ENCODE data around the gene UBR3. TPM values are rescaled to one million over a fixed set of nuclear protein-coding genes. Genes with fewer than 3 reads are reported as not detected.

Gene UBR3
- total RNA-seq, 2 experiments from 2014 or later, result 13.6 to 15.3 TPM

GRCh38 chr2:170019060-170019805 lies 192.0 kb downstream of the UBR3 start:
- Mint-ChIP-seq H3K27ac (no peak overlapping the region), H3K27me3 (ENCODE audit: low read depth) (no peaks in the 10 kb centered on the region), H3K9me3 (no peaks in the 10 kb centered on the region), H3K4me3 (no peak overlapping the region), H3K36me3 (ENCODE audit: low read depth) (peaks cover 8% of the 10 kb centered on the region), H3K4me1 (ENCODE audit: low read depth) (no peaks in the 10 kb centered on the region)
- CTCF ChIA-PET, result interaction anchor here (0.6 kb wide), 1 partner anchor 254 kb away, joined by 3 read pairs; no protein-coding TSS in a partner anchor
- no peak for DNase-seq
- intact Hi-C loops (cut with micrococcal nuclease), result no loop called here

- no peaks in the 10 kb centered on the region for H3K9me3 Mint-ChIP-seq
- no peak overlapping the region for H3K27ac Mint-ChIP-seq
These were observed 193.5 kb downstream of the UBR3 start for GRCh38 chr2:170020777-170021176.

GRCh38 chr2:170022692-170023091 lies 195.4 kb downstream of the UBR3 start:
- no peak for DNase-seq
- peaks cover 8% of the 10 kb centered on the region for H3K36me3 Mint-ChIP-seq (ENCODE audit: low read depth)
- CTCF ChIA-PET, result no interaction called here

More at GRCh38 chr2:170020777-170021176, 193.5 kb downstream of the UBR3 start:
- Mint-ChIP-seq H3K27me3 (ENCODE audit: low read depth) (no peaks in the 10 kb centered on the region), H3K4me3 (no peak overlapping the region), H3K36me3 (ENCODE audit: low read depth) (peaks cover 8% of the 10 kb centered on the region), H3K4me1 (ENCODE audit: low read depth) (no peaks in the 10 kb centered on the region)
- intact Hi-C loops (cut with micrococcal nuclease), result no loop called here
- DNase-seq, result no peak
- CTCF ChIA-PET, result interaction anchor here (0.5 kb wide), 1 partner anchor 427 kb away, joined by 3 read pairs; no protein-coding TSS in a partner anchor

GRCh38 chr2:170024721-170025120 lies 197.5 kb downstream of the UBR3 start:
- peaks cover 10% of the 10 kb centered on the region for H3K36me3 Mint-ChIP-seq (ENCODE audit: low read depth)
- intact Hi-C loops (cut with micrococcal nuclease), result no loop called here
- CTCF ChIA-PET, result no interaction called here

More at GRCh38 chr2:170022692-170023091, 195.4 kb downstream of the UBR3 start:
- Mint-ChIP-seq H3K4me3 (no peak overlapping the region), H3K9me3 (no peaks in the 10 kb centered on the region), H3K4me1 (ENCODE audit: low read depth) (no peaks in the 10 kb centered on the region), H3K27me3 (ENCODE audit: low read depth) (no peaks in the 10 kb centered on the region), H3K27ac (no peak overlapping the region)
- intact Hi-C loops (cut with micrococcal nuclease), result no loop called here

GRCh38 chr2:170025223-170025622 lies 198.0 kb downstream of the UBR3 start:
- Mint-ChIP-seq H3K9me3 (no peaks in the 10 kb centered on the region), H3K36me3 (ENCODE audit: low read depth) (peaks cover 14% of the 10 kb centered on the region), H3K4me3 (no peak overlapping the region), H3K4me1 (ENCODE audit: low read depth) (no peaks in the 10 kb centered on the region), H3K27ac (no peak overlapping the region), H3K27me3 (ENCODE audit: low read depth) (no peaks in the 10 kb centered on the region)
- DNase-seq, result no peak
- intact Hi-C loops (cut with micrococcal nuclease), result no loop called here
- CTCF ChIA-PET, result no interaction called here

More at GRCh38 chr2:170024721-170025120, 197.5 kb downstream of the UBR3 start:
- DNase-seq, result no peak
- Mint-ChIP-seq H3K9me3 (no peaks in the 10 kb centered on the region), H3K27me3 (ENCODE audit: low read depth) (no peaks in the 10 kb centered on the region), H3K4me3 (no peak overlapping the region), H3K27ac (no peak overlapping the region), H3K4me1 (ENCODE audit: low read depth) (no peaks in the 10 kb centered on the region)

GRCh38 chr2:170026361-170026760 lies 199.1 kb downstream of the UBR3 start:
- no peaks in the 10 kb centered on the region for H3K4me1 Mint-ChIP-seq (ENCODE audit: low read depth)
- H3K27me3 Mint-ChIP-seq (ENCODE audit: low read depth), result no peaks in the 10 kb centered on the region
- no peak overlapping the region for H3K27ac Mint-ChIP-seq
- intact Hi-C loops (cut with micrococcal nuclease), result no loop called here
- DNase-seq, result no peak
- no peaks in the 10 kb centered on the region for H3K9me3 Mint-ChIP-seq
- peaks cover 18% of the 10 kb centered on the region for H3K36me3 Mint-ChIP-seq (ENCODE audit: low read depth)
- CTCF ChIA-PET, result no interaction called here
- H3K4me3 Mint-ChIP-seq, result no peak overlapping the region

GRCh38 chr2:170029551-170029950 lies 202.3 kb downstream of the UBR3 start:
- intact Hi-C loops (cut with micrococcal nuclease), result no loop called here
- H3K9me3 Mint-ChIP-seq, result no peaks in the 10 kb centered on the region
- no peaks in the 10 kb centered on the region for H3K4me1 Mint-ChIP-seq (ENCODE audit: low read depth)
- H3K36me3 Mint-ChIP-seq (ENCODE audit: low read depth), result peaks cover 25% of the 10 kb centered on the region
- H3K27ac Mint-ChIP-seq, result no peak overlapping the region
- CTCF ChIA-PET, result no interaction called here
- no peaks in the 10 kb centered on the region for H3K27me3 Mint-ChIP-seq (ENCODE audit: low read depth)
- no peak overlapping the region for H3K4me3 Mint-ChIP-seq
- DNase-seq, result no peak

- H3K9me3 Mint-ChIP-seq, result no peaks in the 10 kb centered on the region
- CTCF ChIA-PET, result no interaction called here
- no peak overlapping the region for H3K4me3 Mint-ChIP-seq
- no peak overlapping the region for H3K27ac Mint-ChIP-seq
- no peaks in the 10 kb centered on the region for H3K27me3 Mint-ChIP-seq (ENCODE audit: low read depth)
- H3K4me1 Mint-ChIP-seq (ENCODE audit: low read depth), result no peaks in the 10 kb centered on the region
- intact Hi-C loops (cut with micrococcal nuclease), result no loop called here
- no peak for DNase-seq
- peaks cover 25% of the 10 kb centered on the region for H3K36me3 Mint-ChIP-seq (ENCODE audit: low read depth)
These were observed 202.8 kb downstream of the UBR3 start for GRCh38 chr2:170030040-170030439.

- no peak for DNase-seq
- Mint-ChIP-seq H3K27me3 (ENCODE audit: low read depth) (no peaks in the 10 kb centered on the region), H3K4me1 (ENCODE audit: low read depth) (no peaks in the 10 kb centered on the region), H3K9me3 (no peaks in the 10 kb centered on the region), H3K36me3 (ENCODE audit: low read depth) (peaks cover 25% of the 10 kb centered on the region), H3K4me3 (no peak overlapping the region), H3K27ac (no peak overlapping the region)
- CTCF ChIA-PET, result no interaction called here
- intact Hi-C loops (cut with micrococcal nuclease), result no loop called here
These were observed 204.0 kb downstream of the UBR3 start for GRCh38 chr2:170031288-170031687.

GRCh38 chr2:170034596-170034995 lies 207.3 kb downstream of the UBR3 start:
- intact Hi-C loops (cut with micrococcal nuclease), result no loop called here
- Mint-ChIP-seq H3K27me3 (ENCODE audit: low read depth) (no peaks in the 10 kb centered on the region), H3K36me3 (ENCODE audit: low read depth) (peaks cover 25% of the 10 kb centered on the region), H3K9me3 (no peaks in the 10 kb centered on the region), H3K4me1 (ENCODE audit: low read depth) (no peaks in the 10 kb centered on the region), H3K27ac (no peak overlapping the region), H3K4me3 (no peak overlapping the region)
- no peak for DNase-seq
- CTCF ChIA-PET, result no interaction called here

- no peak for DNase-seq
- CTCF ChIA-PET, result no interaction called here
- H3K27me3 Mint-ChIP-seq (ENCODE audit: low read depth), result no peaks in the 10 kb centered on the region
- intact Hi-C loops (cut with micrococcal nuclease), result no loop called here
- no peaks in the 10 kb centered on the region for H3K4me1 Mint-ChIP-seq (ENCODE audit: low read depth)
- H3K27ac Mint-ChIP-seq, result no peak overlapping the region
- no peaks in the 10 kb centered on the region for H3K9me3 Mint-ChIP-seq
- H3K36me3 Mint-ChIP-seq (ENCODE audit: low read depth), result peaks cover 12% of the 10 kb centered on the region
- H3K4me3 Mint-ChIP-seq, result no peak overlapping the region
These were observed 211.5 kb downstream of the UBR3 start for GRCh38 chr2:170038734-170039133.

GRCh38 chr2:170039401-170040172 lies 212.3 kb downstream of the UBR3 start:
- no peaks in the 10 kb centered on the region for H3K9me3 Mint-ChIP-seq
- H3K27ac Mint-ChIP-seq, result no peak overlapping the region
- H3K27me3 Mint-ChIP-seq (ENCODE audit: low read depth), result no peaks in the 10 kb centered on the region
- no peaks in the 10 kb centered on the region for H3K4me1 Mint-ChIP-seq (ENCODE audit: low read depth)
- CTCF ChIA-PET, result no interaction called here
- H3K36me3 Mint-ChIP-seq (ENCODE audit: low read depth), result peaks cover 8% of the 10 kb centered on the region
- H3K4me3 Mint-ChIP-seq, result no peak overlapping the region
- intact Hi-C loops (cut with micrococcal nuclease), result no loop called here
- DNase-seq, result no peak
